AG20443 (cell line): ENCODE measurements around the gene ARMC9.
"Not testable (repeated sequence)": the region's sequence is repeated elsewhere in the genome, so short reads cannot be mapped to it uniquely, and the experiment has no call there.

Source experiments
- DNase-seq: peaks from one replicate; pipeline ENCODE4 v3.0.0; 2012; ENCODE audit warnings: low spot score, mixed read lengths

Gene ARMC9

GRCh38 chr2:231342061-231342711, 143.8 kb downstream of the ARMC9 start:
- DNase-seq = no peak

- DNase-seq = no peak
Observed at GRCh38 chr2:231343006-231343710, 144.7 kb downstream of the ARMC9 start.

GRCh38 chr2:231343988-231344387, 145.6 kb downstream of the ARMC9 start:
- DNase-seq = no peak

GRCh38 chr2:231344851-231345250, 146.4 kb downstream of the ARMC9 start:
- DNase-seq = no peak

GRCh38 chr2:231347081-231347480, 148.7 kb downstream of the ARMC9 start:
- no peak for DNase-seq

GRCh38 chr2:231347638-231348037, 149.2 kb downstream of the ARMC9 start:
- no peak for DNase-seq

- no peak for DNase-seq
Observed at GRCh38 chr2:231348173-231348572, 149.7 kb downstream of the ARMC9 start.

GRCh38 chr2:231348704-231349373, 150.4 kb downstream of the ARMC9 start:
- DNase-seq = no peak

- not testable (repeated sequence) for DNase-seq
Observed at GRCh38 chr2:231349374-231349735, 150.9 kb downstream of the ARMC9 start.

GRCh38 chr2:231351648-231352047, 153.2 kb downstream of the ARMC9 start:
- DNase-seq = no peak

GRCh38 chr2:231353469-231353868, 155.0 kb downstream of the ARMC9 start:
- DNase-seq = no peak

GRCh38 chr2:231355508-231356465, 157.4 kb downstream of the ARMC9 start:
- DNase-seq = no peak

GRCh38 chr2:231356466-231356844, 158.0 kb downstream of the ARMC9 start:
- DNase-seq = no peak

- no peak for DNase-seq
Observed at GRCh38 chr2:231357048-231357447, 158.6 kb downstream of the ARMC9 start.

- DNase-seq = no peak
Observed at GRCh38 chr2:231357931-231358330, 159.5 kb downstream of the ARMC9 start.

- DNase-seq = no peak
Observed at GRCh38 chr2:231359441-231359840, 161.0 kb downstream of the ARMC9 start.

GRCh38 chr2:231359948-231360347, 161.5 kb downstream of the ARMC9 start:
- no peak for DNase-seq

GRCh38 chr2:231360401-231360800, 162.0 kb downstream of the ARMC9 start:
- DNase-seq = no peak

- no peak for DNase-seq
Observed at GRCh38 chr2:231360881-231361371, 162.5 kb downstream of the ARMC9 start.

- no peak for DNase-seq
Observed at GRCh38 chr2:231361701-231362554, 163.5 kb downstream of the ARMC9 start.

GRCh38 chr2:231362555-231363184, 164.2 kb downstream of the ARMC9 start:
- DNase-seq = no peak
